NCI-H146 (cell line): ENCODE results near the gene RFX1.

Experiments used
- DNase-seq: peaks from one replicate; lab custom pipeline; 2025; lab: John Stamatoyannopoulos, UW

Gene RFX1

GRCh38 chr19:13960863-13961784, 45.0 kb downstream of the RFX1 start:
- DNase-seq = no peak

- DNase-seq = no peak
These were observed 45.9 kb downstream of the RFX1 start for GRCh38 chr19:13959962-13960862.

- no peak for DNase-seq
These were observed 46.8 kb downstream of the RFX1 start for GRCh38 chr19:13959141-13959961.

GRCh38 chr19:13958043-13958442, 48.1 kb downstream of the RFX1 start:
- DNase-seq = no peak

GRCh38 chr19:13957051-13957450, 49.1 kb downstream of the RFX1 start:
- DNase-seq = no peak

- DNase-seq = no peak
These were observed 49.8 kb downstream of the RFX1 start for GRCh38 chr19:13956365-13956744.

- DNase-seq = no peak
These were observed 50.3 kb downstream of the RFX1 start for GRCh38 chr19:13955662-13956364.

GRCh38 chr19:13954185-13954584, 51.9 kb downstream of the RFX1 start:
- no peak for DNase-seq

GRCh38 chr19:13952931-13953531, 53.1 kb downstream of the RFX1 start:
- no peak for DNase-seq

- DNase-seq = peak; percentile 100
These were observed 53.8 kb downstream of the RFX1 start, which contains the start of gene DCAF15 for GRCh38 chr19:13952154-13952930. Gene DCAF15, plus strand, starts transcription at chr19:13952509. Its CDS starts 4 bp downstream, at chr19:13952513.

- no peak for DNase-seq
These were observed 54.3 kb downstream of the RFX1 start for GRCh38 chr19:13951799-13952153.

GRCh38 chr19:13951043-13951442, 55.1 kb downstream of the RFX1 start:
- no peak for DNase-seq

- DNase-seq = no peak
These were observed 59.7 kb downstream of the RFX1 start for GRCh38 chr19:13946414-13946813.

- DNase-seq = peak; percentile 39
These were observed 64.0 kb downstream of the RFX1 start for GRCh38 chr19:13942023-13942684.

- no peak for DNase-seq
These were observed 67.6 kb downstream of the RFX1 start, which contains the start of gene PODNL1 for GRCh38 chr19:13938301-13939064. Gene PODNL1, minus strand, starts transcription at chr19:13938417. Its CDS starts 236 bp downstream, at chr19:13938181.

GRCh38 chr19:13937479-13938300, 68.4 kb downstream of the RFX1 start:
- DNase-seq = no peak

GRCh38 chr19:13935765-13936510, 70.2 kb downstream of the RFX1 start:
- no peak for DNase-seq
